22Rv1 (cell line): ENCODE results near the gene CDKL2.

Experiments
- CTCF ChIP-seq: fragments of 450-650 bp; IDR thresholded peaks from 2 replicates; pipeline ENCODE4 v1.5.1; 2017; ENCODE audit warnings: mild to moderate bottlenecking
- ZFX ChIP-seq: fragments of 450-650 bp; IDR thresholded peaks from 2 replicates; pipeline ENCODE4 v1.6.1; 2017; ENCODE audit warnings: antibody characterized with exemption, borderline replicate concordance

- TF ChIP-seq CTCF (no peak), ZFX (no peak)
Measured at GRCh38 chr4:75598390-75598789, 31.9 kb downstream of the CDKL2 start.
